ENCODE results near the gene ALDH1L1.

ALDH1L1 gene

DNA sequence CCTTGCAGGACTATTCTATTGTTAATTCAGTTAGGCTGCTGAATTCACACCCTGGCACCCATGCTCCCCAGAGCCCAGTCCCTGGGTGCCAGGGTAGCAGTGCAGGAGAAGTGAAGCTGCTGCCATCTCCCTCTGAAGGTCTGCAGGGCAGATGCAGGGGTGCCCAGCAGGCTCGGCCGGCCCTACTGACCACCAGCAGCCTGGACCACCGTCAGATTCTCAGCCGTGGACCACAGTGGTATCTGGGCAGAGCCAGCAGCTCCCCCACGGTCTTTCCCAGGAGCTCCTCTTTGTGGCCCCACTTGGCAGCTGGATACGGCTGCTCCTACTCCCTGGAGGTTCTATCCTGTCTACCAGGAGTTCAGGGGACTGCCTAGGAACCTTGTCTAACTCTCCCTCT is 46.8 kb downstream of the ALDH1L1 start:
- no peak for DNase-seq (ENCODE audit: low read depth)

GRCh38 chr3:126132751-126133511 is 47.5 kb downstream of the ALDH1L1 start:
- no peak for DNase-seq (ENCODE audit: low read depth)

DNA sequence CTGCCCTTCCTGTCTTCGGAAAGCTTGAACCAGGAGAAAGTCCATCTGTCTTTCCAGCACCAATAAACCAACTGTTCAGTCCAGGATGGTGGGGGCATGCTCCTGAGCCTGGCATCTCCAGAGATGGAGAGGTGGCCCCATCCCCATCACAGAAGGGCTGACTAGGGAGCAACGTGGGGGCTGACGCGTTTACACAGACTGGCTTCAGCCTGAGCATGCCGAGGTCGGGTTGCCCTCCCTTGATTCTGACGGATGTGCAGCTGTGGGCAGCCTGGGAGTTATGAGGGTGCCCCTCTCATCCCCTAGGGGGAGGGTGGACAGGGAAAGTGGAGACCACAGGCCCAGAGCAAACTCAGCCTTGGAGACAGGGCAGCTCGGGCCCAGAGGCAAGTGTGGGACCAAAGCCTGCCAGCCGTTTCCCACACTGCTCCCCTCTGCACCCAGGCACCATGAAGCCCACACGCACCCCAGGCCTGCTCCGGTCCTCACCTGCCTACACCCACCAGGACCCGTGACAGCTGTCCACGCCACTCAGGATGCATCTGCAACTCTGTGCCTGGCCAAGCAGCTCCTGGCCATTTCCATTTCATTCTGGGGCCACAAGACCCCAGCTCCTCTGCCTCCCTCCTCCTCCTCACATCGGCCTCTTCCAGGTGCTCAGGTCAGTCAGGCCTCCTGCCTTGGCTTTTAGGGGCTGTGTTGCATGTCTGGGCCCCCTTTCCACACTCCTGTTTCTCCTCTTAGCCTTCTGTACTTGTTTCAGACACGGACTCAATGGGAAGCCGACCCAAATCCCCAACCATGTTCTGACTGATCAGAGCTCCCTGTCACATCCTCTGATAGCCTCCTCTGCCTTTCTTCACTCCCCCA is 48.3 kb downstream of the ALDH1L1 start:
- no peak for DNase-seq (ENCODE audit: low read depth)

DNA sequence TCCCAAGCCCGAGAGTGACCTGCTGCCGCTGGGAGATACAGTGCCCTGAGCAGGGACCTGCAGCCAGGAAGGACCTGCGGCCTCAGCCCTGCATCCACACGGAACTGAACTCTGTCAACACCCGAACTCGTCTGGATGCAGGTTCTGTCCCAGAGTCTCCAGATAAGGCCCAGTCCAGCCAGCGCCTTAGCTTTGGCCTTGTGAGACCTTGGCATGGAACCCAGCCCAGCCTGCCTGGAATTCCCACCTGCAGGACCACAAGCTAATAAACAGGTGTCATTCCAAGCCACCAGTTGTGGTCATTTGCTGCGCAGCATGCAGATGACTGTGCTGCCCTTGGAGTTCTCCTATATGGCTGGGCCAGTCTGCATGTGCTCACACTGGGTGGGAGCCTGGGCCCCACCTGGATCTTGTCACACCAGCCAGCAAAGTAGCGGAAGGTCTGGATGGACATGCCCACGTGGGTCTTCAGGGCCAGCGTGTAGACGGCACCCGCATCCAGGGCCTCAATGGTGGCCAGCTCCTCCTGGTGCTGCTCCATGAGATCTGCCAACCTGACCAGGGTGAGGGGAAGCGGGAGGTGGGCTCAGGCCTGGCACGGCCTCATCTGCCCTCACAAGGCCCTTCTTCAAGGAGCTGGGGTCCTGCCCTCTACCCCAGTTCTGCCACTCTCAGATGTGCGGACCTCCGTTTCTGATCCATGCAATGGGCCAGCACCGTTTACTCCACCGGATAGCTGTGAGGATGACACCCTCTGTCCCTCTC is 49.2 kb downstream of the ALDH1L1 start:
- no peak for DNase-seq (ENCODE audit: low read depth)

DNA sequence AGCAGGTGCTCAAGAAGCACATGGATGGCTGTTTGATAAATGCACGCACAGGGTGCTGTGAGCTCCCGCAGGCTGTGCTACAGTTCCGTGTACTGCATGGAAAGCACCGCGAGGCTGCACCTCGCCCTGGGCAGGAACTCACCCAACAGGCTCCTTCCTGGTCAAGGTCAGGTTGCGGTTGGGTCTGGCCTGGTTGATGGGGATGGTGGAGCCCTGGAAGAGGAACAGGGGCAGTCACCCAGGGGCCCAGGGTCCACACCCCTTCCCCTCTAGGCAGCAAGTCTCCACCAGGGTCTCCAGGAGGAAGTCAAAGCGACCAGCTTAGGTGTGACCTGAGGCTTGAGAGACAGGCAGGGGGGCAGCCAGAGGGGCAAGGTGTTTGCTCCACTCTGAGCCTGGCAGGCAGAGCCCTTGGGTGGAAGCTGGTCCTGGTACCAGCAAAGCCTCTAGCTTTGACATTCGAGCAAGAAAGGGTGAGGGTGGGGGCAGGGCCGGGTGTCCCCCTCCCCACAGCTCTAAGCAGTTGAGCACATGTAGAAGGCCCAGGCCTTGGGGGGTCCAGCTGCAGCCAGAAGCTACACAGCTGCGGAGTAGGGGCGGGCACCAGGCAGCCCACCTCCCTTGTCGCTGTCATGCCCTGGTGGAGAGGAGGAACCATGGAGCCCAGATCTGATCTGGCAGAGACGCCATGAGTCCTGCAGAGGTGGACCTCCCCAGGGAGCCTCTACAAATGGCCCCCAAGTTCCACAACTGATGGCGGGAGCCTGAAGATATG is 50.1 kb downstream of the ALDH1L1 start:
- peak; percentile 12 for DNase-seq (ENCODE audit: low read depth)

- no peak for DNase-seq (ENCODE audit: low read depth)
Measured at GRCh38 chr3:126129398-126129891, 50.9 kb downstream of the ALDH1L1 start.

DNA sequence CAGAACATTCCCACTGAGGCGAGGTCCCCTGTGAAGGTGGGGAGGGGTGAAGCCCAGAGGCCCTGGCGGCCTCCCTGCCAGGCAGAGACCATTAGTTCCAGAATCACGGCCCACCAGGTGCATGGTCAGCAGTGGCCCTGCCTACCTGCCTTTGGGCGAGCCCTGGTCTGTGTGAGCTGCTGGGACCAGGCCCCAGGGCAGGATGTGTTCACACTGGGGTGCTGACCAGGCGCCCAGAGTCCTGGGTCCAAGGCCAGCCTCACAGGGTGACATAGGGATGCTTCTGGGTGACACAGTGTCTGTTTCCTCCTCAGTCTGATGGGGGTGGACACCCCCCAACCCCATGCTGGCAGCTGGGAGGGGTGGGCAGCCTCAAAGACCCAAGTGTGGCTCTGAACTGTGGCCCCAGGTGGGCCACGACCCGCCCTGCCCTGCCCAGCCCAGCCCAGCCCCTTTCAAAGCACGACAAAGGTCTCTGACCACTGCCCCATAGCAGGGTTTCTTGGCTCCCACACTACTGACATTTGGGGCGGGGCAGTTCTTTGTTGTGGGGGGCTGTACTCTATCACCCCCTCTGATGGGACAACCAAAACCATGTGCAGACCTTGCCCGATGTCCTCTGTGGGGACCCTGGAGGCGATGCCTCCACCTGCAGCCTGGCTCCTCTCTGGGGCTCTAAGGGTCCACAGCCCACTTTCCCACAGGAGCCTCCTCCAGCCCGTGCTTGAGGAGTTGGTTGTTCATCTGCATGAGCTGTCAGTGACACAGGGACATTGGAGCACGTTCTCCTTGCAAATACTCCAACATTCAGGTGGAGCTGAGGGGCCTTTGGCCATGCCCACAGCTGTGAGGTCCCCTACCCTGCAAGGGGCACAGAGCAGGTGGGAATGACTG is 51.6 kb downstream of the ALDH1L1 start:
- no peak for DNase-seq (ENCODE audit: low read depth)

- no peak for DNase-seq (ENCODE audit: low read depth)
Measured at GRCh38 chr3:126127904-126128303, 52.5 kb downstream of the ALDH1L1 start.

GRCh38 chr3:126127452-126127851 is 52.9 kb downstream of the ALDH1L1 start:
- no peak for DNase-seq (ENCODE audit: low read depth)

DNA sequence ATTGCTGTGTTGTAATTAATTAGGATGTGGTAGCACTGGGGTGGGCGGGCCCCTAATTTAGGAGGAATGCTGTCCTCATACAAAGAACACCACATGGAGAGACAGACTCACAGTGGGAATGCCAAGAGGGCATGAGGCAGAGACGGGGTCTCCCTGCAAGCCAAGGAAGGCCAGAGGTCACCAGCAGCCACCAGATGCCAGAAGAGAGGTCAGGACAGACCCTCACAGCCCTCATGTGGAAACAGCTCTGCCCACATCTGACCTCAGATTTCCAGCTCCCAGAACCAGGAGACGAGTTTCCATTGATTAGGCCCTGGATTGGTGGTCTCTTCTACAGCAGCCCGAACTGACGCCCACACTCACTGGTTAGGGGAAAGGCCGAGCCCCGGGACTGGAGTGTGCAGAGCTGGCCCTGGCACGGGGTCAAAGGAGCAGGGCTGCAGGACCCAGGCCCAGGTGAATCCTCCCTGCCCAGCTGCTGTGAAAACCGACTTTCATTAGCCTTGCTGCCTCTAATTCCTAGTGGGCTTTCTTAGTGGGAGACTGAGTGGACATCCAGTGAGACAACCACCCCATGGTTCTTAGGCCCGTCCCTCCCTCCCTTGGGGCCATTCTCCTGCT is 53.5 kb downstream of the ALDH1L1 start:
- DNase-seq (ENCODE audit: low read depth): no peak

DNA sequence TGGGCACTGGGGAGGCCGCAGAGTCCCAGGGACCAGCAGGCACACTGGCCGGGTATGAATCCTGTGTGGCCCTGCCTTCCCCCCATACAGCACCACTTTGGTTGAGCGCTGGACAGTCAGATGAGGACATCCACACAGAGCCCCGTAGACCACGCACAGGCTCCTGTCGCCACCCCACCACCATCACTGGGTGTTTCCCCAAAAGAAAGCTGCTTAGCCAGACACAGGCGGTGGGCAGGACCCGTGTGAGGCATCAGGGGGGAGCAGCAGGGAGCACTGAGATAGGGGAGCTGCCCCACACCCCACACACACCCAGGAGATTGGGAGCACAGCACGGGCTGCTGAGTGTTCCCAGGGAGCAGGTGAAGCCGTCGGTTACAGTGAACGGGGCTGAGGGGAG is 54.1 kb downstream of the ALDH1L1 start:
- DNase-seq (ENCODE audit: low read depth): no peak

DNA sequence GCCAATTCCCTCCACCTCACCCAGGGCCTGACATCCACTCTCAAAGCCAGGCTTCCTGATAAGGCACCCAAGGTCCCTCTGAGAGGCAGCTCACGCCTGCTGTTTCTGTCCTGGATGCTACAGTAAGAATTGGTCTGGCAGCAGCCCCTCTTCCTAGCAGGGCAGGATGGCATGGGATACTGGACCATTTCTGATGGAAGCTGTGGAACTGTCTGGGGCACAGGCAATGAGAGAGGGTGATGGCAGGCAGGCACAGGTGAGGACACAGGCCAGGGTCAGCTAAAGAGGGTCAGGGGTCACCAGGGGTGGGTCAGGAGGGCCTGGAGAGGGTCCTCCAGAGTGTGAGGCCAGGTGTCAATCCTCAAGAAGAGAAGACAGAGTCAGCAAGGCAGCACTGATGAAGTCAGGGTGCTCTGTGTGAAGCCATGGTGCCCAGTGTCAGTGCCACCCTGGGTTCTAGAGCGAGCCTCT is 54.6 kb downstream of the ALDH1L1 start:
- no peak for DNase-seq (ENCODE audit: low read depth)

DNA sequence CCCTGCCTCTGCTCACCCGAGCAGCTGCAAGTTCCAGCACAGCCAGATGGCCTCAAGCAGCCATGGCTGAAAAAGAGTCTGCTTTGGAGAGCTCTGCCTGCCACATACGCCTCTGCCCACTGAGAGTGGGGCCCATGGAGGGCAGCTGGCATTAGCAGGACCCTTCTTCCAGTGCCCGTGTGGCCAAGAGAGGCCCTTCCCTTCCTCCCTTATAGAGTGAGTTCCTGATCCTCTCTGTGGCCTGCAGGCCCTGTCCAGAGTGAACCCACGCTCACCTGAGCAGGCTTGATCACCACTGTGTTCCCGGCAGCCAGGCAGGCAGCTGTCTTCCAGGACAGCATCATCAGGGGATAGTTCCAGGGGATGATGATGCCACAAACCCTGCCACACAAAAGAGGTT is 55.0 kb downstream of the ALDH1L1 start:
- no peak for DNase-seq (ENCODE audit: low read depth)

DNA sequence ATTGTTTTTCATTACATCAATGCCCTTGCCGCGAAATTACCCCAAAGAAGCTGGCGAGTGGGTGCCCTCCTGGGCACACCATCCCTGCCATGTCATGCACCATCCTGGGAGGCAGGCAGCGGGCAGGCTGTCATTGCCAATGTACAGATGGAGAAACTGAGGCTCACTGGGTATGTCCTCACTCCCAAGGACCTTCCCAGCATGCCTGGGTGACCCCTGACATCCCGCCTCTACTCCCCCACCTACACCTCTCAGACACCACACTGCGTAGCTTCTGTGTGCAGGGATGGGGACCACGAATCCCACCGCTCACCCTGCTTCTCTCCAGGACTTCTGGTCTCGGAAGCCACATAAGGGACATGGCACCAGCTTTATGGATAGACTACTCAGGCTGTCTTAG is 55.5 kb downstream of the ALDH1L1 start:
- no peak for DNase-seq (ENCODE audit: low read depth)

- no peak for DNase-seq (ENCODE audit: low read depth)
Measured at GRCh38 chr3:126124148-126124868, 56.1 kb downstream of the ALDH1L1 start.

GRCh38 chr3:126121632-126122031 is 58.8 kb downstream of the ALDH1L1 start:
- no peak for DNase-seq (ENCODE audit: low read depth)

- no peak for DNase-seq (ENCODE audit: low read depth)
Measured at GRCh38 chr3:126121074-126121473, 59.3 kb downstream of the ALDH1L1 start.

DNA sequence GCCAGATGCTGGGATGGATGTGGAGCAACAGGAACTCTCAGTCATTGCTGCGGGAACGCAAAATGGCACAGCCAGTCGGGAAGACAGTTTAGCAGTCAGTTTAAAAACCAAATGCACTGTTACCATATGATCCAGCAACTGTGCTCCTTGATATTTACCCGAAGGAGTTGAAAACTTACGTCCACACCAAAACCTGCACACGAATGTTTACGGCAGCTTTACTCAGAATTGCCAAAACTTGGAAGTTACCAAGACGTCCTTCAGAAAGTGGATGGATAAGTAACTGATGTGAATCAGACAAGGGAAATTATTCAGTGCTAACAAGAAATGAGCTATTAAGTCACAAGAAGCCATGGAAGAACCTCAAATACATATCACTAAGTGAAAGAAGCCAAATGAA is 60.4 kb downstream of the ALDH1L1 start:
- DNase-seq (ENCODE audit: low read depth): no peak

DNA sequence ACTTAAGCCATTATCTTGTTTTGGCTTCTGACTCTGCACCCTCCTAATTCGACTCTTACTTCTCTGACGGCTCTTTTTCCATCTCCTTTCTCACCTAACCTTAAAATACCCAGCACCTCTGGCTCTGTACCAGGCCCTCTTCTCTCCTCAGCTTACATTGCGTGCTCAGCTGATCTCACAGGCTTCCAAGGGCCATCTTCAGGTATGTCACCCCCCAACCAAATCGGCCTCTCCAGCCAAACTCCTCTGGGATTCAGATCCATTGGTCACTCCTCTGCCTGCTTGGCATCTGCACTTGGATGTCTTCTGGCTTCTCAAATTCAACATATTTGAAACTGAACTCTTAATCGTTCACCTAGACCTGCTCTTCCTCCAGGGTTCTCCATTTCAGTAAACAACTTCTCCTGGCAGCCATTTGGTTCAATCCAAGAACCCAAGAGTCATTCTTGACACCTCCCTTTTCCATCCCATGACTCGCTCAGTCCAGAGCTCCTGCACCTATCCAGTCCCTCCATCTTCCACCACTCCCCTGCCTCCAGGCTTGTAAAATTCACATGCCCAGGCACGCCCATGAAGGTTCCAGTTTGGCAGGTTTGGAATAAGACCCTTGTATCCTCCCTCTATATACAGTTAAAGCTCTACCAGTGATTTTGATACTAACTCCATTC is 61.2 kb downstream of the ALDH1L1 start:
- no peak for DNase-seq (ENCODE audit: low read depth)

Measured in CMK (cell line).